Measurements from ENCODE around the gene DLL4. TPM values are rescaled to one million over a fixed set of nuclear protein-coding genes. Genes with fewer than 3 reads are reported as not detected.

The DLL4 gene
- total RNA-seq, 2 donors from 2014 or later = 0.20 to 0.64 TPM

DNA sequence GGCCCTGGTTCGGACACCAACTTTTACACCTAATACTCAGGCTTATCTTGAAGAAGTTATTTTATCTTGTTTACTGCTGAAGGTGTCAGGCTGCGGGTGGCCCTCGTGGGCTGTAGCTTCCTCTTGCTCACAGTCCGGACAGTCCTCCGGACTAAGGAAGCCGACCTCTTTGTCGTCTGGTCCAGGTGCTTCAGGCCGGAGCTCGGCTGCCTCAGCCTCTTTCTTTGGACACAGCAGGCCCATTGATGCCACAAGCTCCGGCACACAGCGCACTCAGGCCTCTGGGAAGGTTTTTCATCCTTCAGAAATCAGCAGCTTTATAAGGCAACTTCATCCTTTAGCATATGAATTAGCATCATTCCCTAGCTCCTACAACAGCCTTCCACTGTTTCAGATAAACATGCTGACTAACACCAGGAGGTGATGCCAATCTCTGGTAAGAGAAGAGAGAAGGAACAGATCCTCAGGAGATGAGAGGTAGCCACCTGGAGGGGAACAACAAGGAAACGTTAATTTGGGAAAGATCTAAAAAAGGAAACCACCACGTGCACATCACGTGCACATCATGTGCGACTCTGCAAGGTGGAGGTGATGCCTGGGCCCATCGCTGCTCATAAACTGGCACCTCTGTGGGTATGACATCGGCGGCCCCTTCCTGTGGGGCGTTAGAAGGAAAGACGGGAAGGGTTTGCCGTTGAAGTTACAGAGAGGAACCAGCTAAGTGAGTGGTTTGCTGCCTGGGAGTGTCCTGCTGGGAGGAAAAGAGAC, 19.8 kb downstream of the DLL4 start:
- no peaks in the 10 kb centered on the region for H3K36me3 Mint-ChIP-seq (ENCODE audit: low read depth)
- 79 to 84% methylated on average over 11 to 21 of the region's 21 CpGs for WGBS, 2 experiments (ENCODE audit: insufficient coverage in 1 of 2, insufficient read length in 1 of 2)

DNA sequence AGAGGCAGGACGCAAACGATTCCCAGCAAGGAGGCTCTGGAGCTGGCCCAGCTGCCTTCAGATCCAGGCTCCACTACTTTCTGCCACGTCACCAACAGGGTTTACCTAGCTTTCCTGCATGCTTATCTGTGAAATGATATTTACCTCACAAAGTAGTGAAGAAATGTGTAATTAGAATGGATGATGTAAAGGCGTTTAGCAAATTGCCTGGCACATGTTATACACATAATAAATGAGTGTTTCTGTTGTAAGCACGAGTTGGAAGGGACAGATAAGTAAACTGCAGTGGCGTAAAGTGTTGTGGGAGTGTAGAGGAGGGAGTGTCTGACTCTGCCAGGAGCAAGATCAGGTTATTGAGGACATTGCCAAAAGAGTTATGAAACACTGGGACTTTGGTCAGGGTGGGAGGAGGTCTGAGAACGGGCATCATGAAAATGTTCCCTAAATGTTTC, 20.6 kb downstream of the DLL4 start:
- no peaks in the 10 kb centered on the region for H3K9me3 ChIP-seq (ENCODE audit: control insufficient read depth, low read length)
- WGBS, 2 experiments (ENCODE audit: insufficient coverage in 1 of 2, insufficient read length in 1 of 2) = 75 to 78% methylated on average over 4 to 7 of the region's 7 CpGs
- no peak overlapping the region for H3K27ac ChIP-seq (ENCODE audit: low read depth, low read length)
- no peak overlapping the region for H3K4me3 Mint-ChIP-seq
- H3K27ac Mint-ChIP-seq = no peak overlapping the region
- no peaks in the 10 kb centered on the region for H3K27me3 ChIP-seq (ENCODE audit: control insufficient read depth, insufficient read depth, low read length, poor library complexity, severe bottlenecking)
- peaks cover 60% of the 10 kb centered on the region for H3K27me3 Mint-ChIP-seq (ENCODE audit: insufficient read depth)
- no peak overlapping the region for H3K4me3 ChIP-seq (ENCODE audit: low read length)
- no peaks in the 10 kb centered on the region for H3K36me3 Mint-ChIP-seq (ENCODE audit: low read depth)
- peaks cover 31% of the 10 kb centered on the region for H3K4me1 Mint-ChIP-seq
- H3K9ac ChIP-seq (ENCODE audit: extremely low read depth, low read length, poor library complexity, severe bottlenecking) = no peak overlapping the region
- no peaks in the 10 kb centered on the region for H3K9me3 Mint-ChIP-seq
- H3K4me1 ChIP-seq (ENCODE audit: control insufficient read depth, insufficient read depth, low read length) = no peaks in the 10 kb centered on the region
- TF ChIP-seq, protein P1, sequence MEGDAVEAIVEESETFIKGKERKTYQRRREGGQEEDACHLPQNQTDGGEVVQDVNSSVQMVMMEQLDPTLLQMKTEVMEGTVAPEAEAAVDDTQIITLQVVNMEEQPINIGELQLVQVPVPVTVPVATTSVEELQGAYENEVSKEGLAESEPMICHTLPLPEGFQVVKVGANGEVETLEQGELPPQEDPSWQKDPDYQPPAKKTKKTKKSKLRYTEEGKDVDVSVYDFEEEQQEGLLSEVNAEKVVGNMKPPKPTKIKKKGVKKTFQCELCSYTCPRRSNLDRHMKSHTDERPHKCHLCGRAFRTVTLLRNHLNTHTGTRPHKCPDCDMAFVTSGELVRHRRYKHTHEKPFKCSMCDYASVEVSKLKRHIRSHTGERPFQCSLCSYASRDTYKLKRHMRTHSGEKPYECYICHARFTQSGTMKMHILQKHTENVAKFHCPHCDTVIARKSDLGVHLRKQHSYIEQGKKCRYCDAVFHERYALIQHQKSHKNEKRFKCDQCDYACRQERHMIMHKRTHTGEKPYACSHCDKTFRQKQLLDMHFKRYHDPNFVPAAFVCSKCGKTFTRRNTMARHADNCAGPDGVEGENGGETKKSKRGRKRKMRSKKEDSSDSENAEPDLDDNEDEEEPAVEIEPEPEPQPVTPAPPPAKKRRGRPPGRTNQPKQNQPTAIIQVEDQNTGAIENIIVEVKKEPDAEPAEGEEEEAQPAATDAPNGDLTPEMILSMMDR (conservative IDR thresholded peaks at IDR 0.05) = no peak
- no peak for DNase-seq
- no peaks in the 10 kb centered on the region for H3K36me3 ChIP-seq (ENCODE audit: control insufficient read depth, insufficient read depth, low read length)

More for the DNA sequence above, 19.8 kb downstream of the DLL4 start:
- Mint-ChIP-seq H3K4me3 (no peak overlapping the region), H3K9me3 (no peaks in the 10 kb centered on the region), H3K27ac (no peak overlapping the region), H3K4me1 (peaks cover 26% of the 10 kb centered on the region), H3K27me3 (ENCODE audit: insufficient read depth) (peaks cover 62% of the 10 kb centered on the region)
- H3K4me1 ChIP-seq (ENCODE audit: control insufficient read depth, insufficient read depth, low read length) = no peaks in the 10 kb centered on the region
- TF ChIP-seq, protein P1 (conservative IDR thresholded peaks at IDR 0.05) = no peak
- no peak overlapping the region for H3K9ac ChIP-seq (ENCODE audit: extremely low read depth, low read length, poor library complexity, severe bottlenecking)
- no peaks in the 10 kb centered on the region for H3K9me3 ChIP-seq (ENCODE audit: control insufficient read depth, low read length)
- H3K4me3 ChIP-seq (ENCODE audit: low read length) = no peak overlapping the region
- no peak overlapping the region for H3K27ac ChIP-seq (ENCODE audit: low read depth, low read length)
- no peaks in the 10 kb centered on the region for H3K27me3 ChIP-seq (ENCODE audit: control insufficient read depth, insufficient read depth, low read length, poor library complexity, severe bottlenecking)
- no peak for DNase-seq
- no peaks in the 10 kb centered on the region for H3K36me3 ChIP-seq (ENCODE audit: control insufficient read depth, insufficient read depth, low read length)

DNA sequence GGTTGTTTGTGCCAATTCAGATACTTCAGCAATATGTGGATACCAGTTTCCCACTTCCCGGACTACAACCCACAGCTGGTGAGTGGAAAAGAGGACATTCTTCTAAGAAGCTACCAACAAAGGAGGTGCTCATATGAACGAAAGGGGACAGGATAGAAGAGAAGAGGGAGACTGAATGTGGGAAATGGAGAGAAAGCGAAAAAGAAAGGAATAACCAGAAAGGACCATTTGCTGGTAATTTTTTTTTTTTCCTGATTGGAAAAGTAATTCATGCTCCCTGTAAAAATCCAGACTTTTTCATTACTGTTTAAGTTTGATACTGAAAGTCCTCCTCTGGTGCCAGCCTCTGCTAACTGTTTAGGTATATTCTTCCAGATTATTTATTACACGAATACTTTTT, 22.6 kb downstream of the DLL4 start:
- WGBS, 2 experiments (ENCODE audit: insufficient coverage in 1 of 2, insufficient read length in 1 of 2) = 92 to 99% methylated on average over 2 to 4 of the region's 4 CpGs
- peaks cover 26% of the 10 kb centered on the region for H3K4me1 Mint-ChIP-seq
- H3K27me3 Mint-ChIP-seq (ENCODE audit: insufficient read depth) = peaks cover 45% of the 10 kb centered on the region
- no peaks in the 10 kb centered on the region for H3K4me1 ChIP-seq (ENCODE audit: control insufficient read depth, insufficient read depth, low read length)
- TF ChIP-seq, protein P1 (conservative IDR thresholded peaks at IDR 0.05) = no peak
- H3K4me3 ChIP-seq (ENCODE audit: low read length) = no peak overlapping the region
- peak overlapping the region; percentile 77 for H3K4me3 Mint-ChIP-seq
- H3K27ac Mint-ChIP-seq = peak overlapping the region; percentile 52
- H3K36me3 ChIP-seq (ENCODE audit: control insufficient read depth, insufficient read depth, low read length) = no peaks in the 10 kb centered on the region
- no peak overlapping the region for H3K27ac ChIP-seq (ENCODE audit: low read depth, low read length)
- no peaks in the 10 kb centered on the region for H3K27me3 ChIP-seq (ENCODE audit: control insufficient read depth, insufficient read depth, low read length, poor library complexity, severe bottlenecking)
- H3K9ac ChIP-seq (ENCODE audit: extremely low read depth, low read length, poor library complexity, severe bottlenecking) = no peak overlapping the region
- H3K9me3 ChIP-seq (ENCODE audit: control insufficient read depth, low read length) = no peaks in the 10 kb centered on the region
- H3K36me3 Mint-ChIP-seq (ENCODE audit: low read depth) = peaks cover 2% of the 10 kb centered on the region
- DNase-seq = no peak
- no peaks in the 10 kb centered on the region for H3K9me3 Mint-ChIP-seq
